ENCODE data around the gene DDX39A. TPM values are rescaled to one million over a fixed set of nuclear protein-coding genes. Genes with fewer than 3 reads are reported as not detected.

The DDX39A gene
- total RNA-seq, 4 donors from 2014 or later, result 31.4 to 55.5 (median 43.4) TPM

DNA sequence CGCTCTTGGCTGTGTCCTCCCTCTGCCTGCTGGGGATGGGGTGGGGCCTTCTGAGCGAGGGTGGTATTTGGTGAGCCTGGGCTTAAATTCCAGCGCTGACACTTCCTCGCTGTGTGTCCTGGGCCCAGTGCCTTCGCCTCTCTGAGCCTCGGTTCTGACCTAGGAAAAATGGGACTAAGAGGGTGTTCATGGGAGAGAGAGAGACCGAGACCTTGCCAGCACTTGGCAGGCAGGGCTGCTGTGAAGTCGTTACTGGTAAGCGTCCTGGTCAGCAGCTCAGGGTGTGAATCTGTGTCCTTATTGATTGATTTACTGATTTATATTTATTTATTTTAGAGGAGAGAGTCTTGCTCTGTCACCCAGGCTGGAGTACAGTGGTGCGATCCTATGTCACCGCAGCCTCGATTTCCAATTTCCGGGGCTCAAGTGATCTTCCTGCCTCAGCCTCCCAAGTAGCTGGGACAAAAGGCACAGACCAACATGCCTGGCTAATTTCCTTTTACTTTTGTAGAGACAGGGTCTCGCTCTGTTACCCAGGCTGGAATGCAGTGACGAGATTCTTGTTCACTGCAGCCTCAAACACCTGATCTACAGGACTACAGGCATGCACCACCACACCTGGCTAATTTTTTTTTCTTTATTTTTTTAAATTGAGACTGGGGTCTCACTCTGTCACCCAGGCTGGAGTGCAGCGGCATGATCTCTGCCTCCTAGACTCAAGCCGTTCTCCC is 16.3 kb upstream of the DDX39A start:
- peak overlapping the region in 3 of 4 donors; percentile 93 to 96 (median 94) for H3K27ac ChIP-seq
- TF ChIP-seq POLR2AphosphoS5 (IDR thresholded peaks at IDR 0.05), result no peak
- no peak for TF ChIP-seq POLR2A (IDR thresholded peaks at IDR 0.05)
- no peak for TF ChIP-seq EP300 (IDR thresholded peaks at IDR 0.05)
- TF ChIP-seq, protein P1, sequence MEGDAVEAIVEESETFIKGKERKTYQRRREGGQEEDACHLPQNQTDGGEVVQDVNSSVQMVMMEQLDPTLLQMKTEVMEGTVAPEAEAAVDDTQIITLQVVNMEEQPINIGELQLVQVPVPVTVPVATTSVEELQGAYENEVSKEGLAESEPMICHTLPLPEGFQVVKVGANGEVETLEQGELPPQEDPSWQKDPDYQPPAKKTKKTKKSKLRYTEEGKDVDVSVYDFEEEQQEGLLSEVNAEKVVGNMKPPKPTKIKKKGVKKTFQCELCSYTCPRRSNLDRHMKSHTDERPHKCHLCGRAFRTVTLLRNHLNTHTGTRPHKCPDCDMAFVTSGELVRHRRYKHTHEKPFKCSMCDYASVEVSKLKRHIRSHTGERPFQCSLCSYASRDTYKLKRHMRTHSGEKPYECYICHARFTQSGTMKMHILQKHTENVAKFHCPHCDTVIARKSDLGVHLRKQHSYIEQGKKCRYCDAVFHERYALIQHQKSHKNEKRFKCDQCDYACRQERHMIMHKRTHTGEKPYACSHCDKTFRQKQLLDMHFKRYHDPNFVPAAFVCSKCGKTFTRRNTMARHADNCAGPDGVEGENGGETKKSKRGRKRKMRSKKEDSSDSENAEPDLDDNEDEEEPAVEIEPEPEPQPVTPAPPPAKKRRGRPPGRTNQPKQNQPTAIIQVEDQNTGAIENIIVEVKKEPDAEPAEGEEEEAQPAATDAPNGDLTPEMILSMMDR (IDR thresholded peaks at IDR 0.05), result no peak
- peaks cover 0 to 81% (median 29%) of the 10 kb centered on the region in 3 donors for H3K4me1 ChIP-seq
- H3K27me3 ChIP-seq, result no peaks in the 10 kb centered on the region
- WGBS, 2 donors (ENCODE audit: low coverage in 1 of 2), result 27 to 66% methylated on average over 7 to 8 of the region's 17 CpGs
- no peaks in the 10 kb centered on the region for H3K9me3 ChIP-seq
- peaks cover 0 to 19% of the 10 kb centered on the region in 2 donors for H3K36me3 ChIP-seq
- no peak for ATAC-seq
- peak overlapping the region in 1 of 2 donors; percentile 93 for H3K4me3 ChIP-seq

DNA sequence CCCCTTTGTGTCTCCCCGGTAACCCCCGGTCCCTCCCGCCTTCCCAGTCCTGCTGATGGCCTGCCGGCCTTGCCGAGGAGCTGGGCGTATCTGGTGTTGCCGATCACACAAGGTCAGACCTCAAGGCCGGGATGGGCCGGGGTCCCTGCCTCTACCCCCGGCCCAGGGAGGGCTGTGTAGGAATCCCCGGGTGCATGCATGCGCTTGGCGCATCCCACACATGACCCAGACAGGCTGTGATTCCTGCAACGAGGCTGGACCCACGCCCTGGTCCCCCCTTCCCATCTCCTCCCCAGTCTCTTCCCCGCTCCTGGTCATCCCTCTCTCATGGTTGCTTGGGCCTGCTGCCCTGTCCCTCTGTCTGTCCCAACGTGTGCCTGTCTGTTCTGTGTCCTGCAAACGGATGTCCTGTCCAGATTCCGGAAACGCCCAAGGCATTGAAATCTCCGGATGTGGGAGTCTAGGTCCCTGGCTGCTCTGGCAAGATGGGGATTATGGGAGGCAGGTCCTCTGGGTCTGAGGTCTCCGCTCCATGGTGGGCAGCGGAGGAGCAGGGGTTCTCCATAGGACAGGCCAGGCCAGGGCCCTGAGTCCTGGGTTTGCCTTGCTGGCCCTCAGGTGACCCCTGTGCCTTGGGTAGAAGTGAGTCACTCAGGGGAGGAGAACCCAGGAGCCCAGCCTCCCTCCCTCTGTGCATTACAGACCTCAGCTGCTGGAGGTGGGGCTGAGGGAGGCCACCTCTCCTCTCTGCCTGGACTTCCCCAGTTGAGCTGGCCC is 15.6 kb upstream of the DDX39A start:
- Histone ChIP-seq H3K27me3 (no peaks in the 10 kb centered on the region), H3K4me1 (peaks cover 0 to 73% (median 26%) of the 10 kb centered on the region in 3 donors), H3K9me3 (no peaks in the 10 kb centered on the region), H3K4me3 (peak overlapping the region; percentile 93 to 97), H3K27ac (peak overlapping the region; percentile 88 to 96 (median 94)), H3K36me3 (peaks cover 0 to 19% of the 10 kb centered on the region in 2 donors)
- no peak for TF ChIP-seq POLR2AphosphoS5 (IDR thresholded peaks at IDR 0.05)
- TF ChIP-seq EP300 (IDR thresholded peaks at IDR 0.05), result no peak
- TF ChIP-seq, protein P1 (IDR thresholded peaks at IDR 0.05), result no peak
- TF ChIP-seq POLR2A (IDR thresholded peaks at IDR 0.05), result no peak
- peak; percentile 89 for ATAC-seq
- 7 to 22% methylated on average over 3 to 14 of the region's 23 CpGs for WGBS, 2 donors (ENCODE audit: low coverage in 1 of 2)

DNA sequence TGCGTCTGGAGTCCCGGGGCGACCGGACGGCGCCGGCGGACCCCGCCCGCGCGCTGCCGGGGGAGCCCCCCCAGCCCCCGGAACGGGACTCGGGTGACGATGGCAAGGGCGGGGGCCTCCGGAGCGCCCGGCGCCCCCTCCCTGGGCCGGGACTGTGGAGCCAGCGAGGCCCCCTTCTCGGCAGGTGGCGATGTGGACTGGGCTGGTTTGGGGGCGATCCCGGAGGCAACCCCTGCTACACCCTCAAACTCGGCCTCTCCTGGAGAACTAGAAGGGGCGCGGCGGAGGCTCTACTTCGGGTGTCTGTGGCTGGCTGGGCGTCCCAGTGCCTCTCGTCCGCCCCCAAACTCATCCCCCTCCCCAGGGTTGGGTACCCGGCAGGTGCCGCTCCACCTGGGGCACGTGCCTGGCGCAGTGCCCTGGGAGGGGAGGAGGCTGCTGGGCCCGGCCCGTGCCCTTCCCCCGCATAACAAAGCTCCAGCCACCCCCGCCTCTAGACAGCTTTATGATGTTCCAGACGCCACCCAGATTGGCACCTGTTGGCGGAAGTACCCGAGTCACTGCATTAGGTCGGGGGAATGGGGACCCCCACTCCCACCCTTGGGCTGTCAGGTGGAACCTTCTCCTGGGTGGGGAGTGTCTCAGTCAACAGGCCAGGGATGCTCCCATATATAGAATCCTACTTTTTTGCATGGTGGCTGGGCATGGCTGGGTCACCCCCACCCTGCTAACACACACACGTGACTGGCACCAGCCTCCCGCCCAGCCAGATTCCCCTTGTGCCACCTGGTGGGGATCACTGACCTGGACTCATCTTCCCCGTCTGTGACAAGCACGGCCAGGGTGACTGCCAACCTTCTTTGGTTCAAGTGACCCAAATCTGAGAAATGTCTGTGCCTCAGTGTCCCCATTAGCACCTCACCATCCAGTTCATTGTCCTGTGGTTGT is 14.7 kb upstream of the DDX39A start:
- TF ChIP-seq EP300 (IDR thresholded peaks at IDR 0.05) (no peak), POLR2A (IDR thresholded peaks at IDR 0.05) (no peak), POLR2AphosphoS5 (IDR thresholded peaks at IDR 0.05) (no peak)
- TF ChIP-seq, protein P1 (IDR thresholded peaks at IDR 0.05), result no peak
- WGBS, 2 donors (ENCODE audit: low coverage in 1 of 2), result 0 to 20% methylated on average over 1 of the region's 52 CpGs
- peak overlapping the region; percentile 93 to 97 for H3K4me3 ChIP-seq
- H3K4me1 ChIP-seq, result peaks cover 0 to 64% (median 21%) of the 10 kb centered on the region in 3 donors
- peak overlapping the region; percentile 88 to 96 (median 94) for H3K27ac ChIP-seq
- H3K36me3 ChIP-seq, result peaks cover 0 to 19% of the 10 kb centered on the region in 2 donors
- peak; percentile 4 for ATAC-seq
- H3K27me3 ChIP-seq, result no peaks in the 10 kb centered on the region
- H3K9me3 ChIP-seq, result no peaks in the 10 kb centered on the region

DNA sequence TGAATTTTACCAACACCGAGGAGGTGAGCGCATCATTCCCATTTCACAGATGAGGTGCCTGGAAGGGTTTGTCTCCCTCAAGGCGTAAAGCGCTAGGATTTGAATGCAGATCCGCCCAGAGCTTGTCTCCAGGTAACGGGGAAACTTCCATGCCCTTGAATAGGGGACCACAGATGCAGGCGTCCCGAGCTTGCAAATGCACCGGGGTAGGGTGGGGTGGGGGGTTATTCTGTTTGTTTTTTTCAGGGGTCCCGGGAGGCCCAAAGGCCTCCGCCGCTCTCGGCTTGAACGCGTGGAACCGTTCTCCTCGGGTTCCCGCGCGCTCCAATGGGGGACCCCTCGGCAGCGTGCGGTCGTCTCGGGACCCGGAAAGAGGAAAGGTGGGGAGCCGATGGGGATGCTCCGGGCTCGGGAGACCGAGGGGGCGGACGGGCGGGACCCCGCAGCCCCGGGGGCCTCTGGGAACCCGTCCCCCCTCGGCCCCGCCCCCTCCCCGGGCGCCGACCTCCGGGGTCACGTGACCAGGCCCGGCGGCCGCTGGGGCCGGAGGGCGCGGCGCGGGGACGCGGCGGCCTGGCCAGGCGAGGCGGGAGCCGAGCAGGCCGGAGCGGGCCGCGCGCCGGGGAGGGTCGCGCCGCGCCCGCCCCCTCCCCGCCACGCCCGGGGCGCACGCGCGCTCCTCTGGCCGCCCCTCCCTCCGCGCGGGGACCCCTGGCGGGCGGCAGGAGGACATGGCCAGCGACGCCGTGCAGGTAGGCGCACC is 13.8 kb upstream of the DDX39A start, which contains the start of gene PKN1:
TSS of gene PKN1 (plus strand) at position 516 of the 763 bp plus-strand sequence. CDS start at position 732, 216 bp downstream.
- no peaks in the 10 kb centered on the region for H3K9me3 ChIP-seq
- H3K27ac ChIP-seq, result peak within 1 kb of the TSS; percentile 88 to 96 (median 94)

More for the DNA sequence above, 13.8 kb upstream of the DDX39A start, which contains the start of gene PKN1:
- 17% methylated on average over 1 of the region's 85 CpGs; no CpG with 5 or more reads in 1 of the 2 donors for WGBS, 2 donors (ENCODE audit: low coverage in 1 of 2)
- peaks cover 0 to 19% of the 10 kb centered on the region in 2 donors for H3K36me3 ChIP-seq
- peak; percentile 50 for ATAC-seq
- H3K4me1 ChIP-seq, result peaks cover 0 to 57% (median 18%) of the 10 kb centered on the region in 3 donors
- no peaks in the 10 kb centered on the region for H3K27me3 ChIP-seq
- TF ChIP-seq, protein P1 (IDR thresholded peaks at IDR 0.05), result peak in 1 of 4 experiments; percentile 14
- TF ChIP-seq POLR2A (IDR thresholded peaks at IDR 0.05), result peak; percentile 17 to 28
- TF ChIP-seq EP300 (IDR thresholded peaks at IDR 0.05), result no peak
- no peak for TF ChIP-seq POLR2AphosphoS5 (IDR thresholded peaks at IDR 0.05)
- H3K4me3 ChIP-seq, result peak within 1 kb of the TSS; percentile 93 to 97

Measured in gastroesophageal sphincter (tissue), 4 donors.